Measurements from ENCODE around the gene RMI1.

- peak; percentile 99 for TF ChIP-seq POLR2A (IDR thresholded peaks at IDR 0.05; ENCODE audit: low read length)
- TF ChIP-seq GATA1 (IDR thresholded peaks at IDR 0.05; ENCODE audit: low read depth, low read length): no peak
These were observed at the start of gene RMI1 for GRCh38 chr9:83980395-83981125.
